M059J (cell line): ENCODE data around the gene PUM1. TPM values are rescaled to one million over a fixed set of nuclear protein-coding genes. Genes with fewer than 3 reads are reported as not detected.
A peak's percentile ranks its signal among the peaks of the same experiment; 100 is the strongest.
"Not testable (repeated sequence)": the region's sequence is repeated elsewhere in the genome, so short reads cannot be mapped to it uniquely, and the experiment has no call there.

ENCODE experiments used
- DNase-seq: peaks from one replicate; pipeline ENCODE4 v3.0.0-alpha.2; 2012; ENCODE audit warnings: low read depth
- total RNA-seq: library from RNA; depleted of rRNA; stranded (reverse); fragments of >200 nt; shearing (Covaris generic); gene quantifications from 2 replicates; pipeline ENCODE4 v1.2.3, GENCODE V29; 2014

PUM1 gene
- total RNA-seq, 1 experiment from 2014 or later = 60.2 TPM

- DNase-seq = peak; percentile 76
Observed at GRCh38 chr1:30966690-30967369, 98.7 kb downstream of the PUM1 start.

GRCh38 chr1:30965924-30966599 lies 99.5 kb downstream of the PUM1 start:
- no peak for DNase-seq

GRCh38 chr1:30964706-30965105 lies 100.8 kb downstream of the PUM1 start:
- DNase-seq = no peak

DNA sequence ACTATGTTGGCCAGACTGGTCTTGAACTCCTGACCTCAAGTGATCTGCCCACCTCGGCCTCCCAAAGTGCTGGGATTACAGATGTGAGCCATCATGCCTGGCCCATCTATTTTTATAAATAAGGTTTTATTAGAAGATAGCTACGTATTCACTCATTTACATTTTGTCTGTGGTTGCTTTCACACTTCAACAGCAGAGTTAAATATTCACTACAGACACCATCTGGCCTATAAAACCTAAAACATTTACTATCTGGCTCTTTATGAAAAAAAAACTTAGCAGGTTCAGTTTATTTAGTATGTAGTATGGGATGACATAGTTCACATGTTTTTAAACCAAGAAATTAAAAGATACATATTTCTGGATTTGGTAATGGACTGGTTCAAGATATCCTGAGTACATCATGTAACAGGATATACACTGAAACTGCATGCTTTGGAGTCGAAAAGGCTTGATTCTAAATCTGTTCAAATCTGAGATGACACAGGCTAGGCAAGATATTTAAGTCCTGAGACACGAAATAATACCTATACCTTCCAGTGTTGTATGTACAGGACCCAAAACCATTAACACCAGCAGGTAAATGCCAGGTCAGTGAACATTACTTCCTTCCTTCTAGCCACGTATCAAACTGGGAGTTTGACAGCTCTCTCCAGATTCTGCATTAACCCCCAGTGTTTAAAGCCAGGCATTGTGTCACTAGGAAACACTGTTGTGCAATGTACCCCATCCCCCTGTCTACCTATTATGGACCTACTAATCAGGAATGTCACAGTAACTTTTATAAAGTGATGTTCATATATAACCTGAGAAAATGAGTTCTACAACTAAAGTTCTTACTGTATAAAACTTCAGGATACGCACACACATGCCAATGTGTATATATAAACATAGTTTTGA lies 102.7 kb downstream of the PUM1 start:
- DNase-seq = no peak

- no peak for DNase-seq
Observed at GRCh38 chr1:30957560-30958222, 107.8 kb downstream of the PUM1 start.

DNA sequence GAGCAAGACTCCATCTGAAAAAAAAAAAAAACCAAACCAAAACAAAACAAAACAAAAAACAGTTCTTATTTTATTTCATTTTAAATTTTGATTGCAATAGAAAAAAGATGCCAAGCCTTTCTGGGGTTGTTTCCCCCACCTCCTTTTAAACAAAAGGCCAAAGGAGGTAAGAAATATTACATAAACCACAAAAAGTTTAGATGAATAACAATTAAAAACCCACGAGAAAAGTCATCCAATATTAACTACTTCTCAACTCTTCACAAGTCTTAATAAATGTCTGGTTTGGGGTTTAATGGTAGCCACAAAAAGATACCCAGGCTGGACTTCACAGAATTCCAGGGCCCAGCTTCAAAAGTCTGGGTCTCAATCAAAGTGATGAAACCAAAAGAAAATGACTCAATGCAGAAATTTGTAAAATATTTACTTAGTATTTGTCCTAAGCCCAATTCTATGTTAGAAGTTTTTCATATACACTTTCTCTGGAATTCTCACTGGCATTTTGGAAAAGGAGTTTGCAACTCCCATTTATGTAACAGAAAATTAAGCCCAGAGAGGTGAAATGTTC lies 110.0 kb downstream of the PUM1 start:
- peak; percentile 47 for DNase-seq

DNA sequence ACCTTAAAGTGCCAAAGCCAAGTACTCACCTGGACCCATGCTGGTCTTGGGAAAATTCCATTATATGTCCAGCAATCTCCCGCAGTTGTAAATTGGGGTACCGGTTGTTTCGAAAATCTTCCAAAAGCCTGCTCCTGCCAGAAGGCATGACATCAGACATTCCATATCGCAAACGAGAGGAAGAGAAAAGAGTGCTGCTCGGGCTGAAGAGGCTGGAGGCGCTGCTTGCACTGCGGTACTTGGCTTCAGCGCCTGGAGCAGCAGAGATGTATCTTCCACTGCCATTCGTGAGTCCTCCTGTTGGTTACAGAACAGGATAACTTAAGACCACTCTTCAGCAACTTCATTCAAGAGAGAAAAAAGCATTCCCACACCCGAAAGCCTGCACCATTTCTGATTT lies 111.8 kb downstream of the PUM1 start:
- DNase-seq = no peak

- DNase-seq = no peak
Observed at GRCh38 chr1:30952098-30952497, 113.4 kb downstream of the PUM1 start.

DNA sequence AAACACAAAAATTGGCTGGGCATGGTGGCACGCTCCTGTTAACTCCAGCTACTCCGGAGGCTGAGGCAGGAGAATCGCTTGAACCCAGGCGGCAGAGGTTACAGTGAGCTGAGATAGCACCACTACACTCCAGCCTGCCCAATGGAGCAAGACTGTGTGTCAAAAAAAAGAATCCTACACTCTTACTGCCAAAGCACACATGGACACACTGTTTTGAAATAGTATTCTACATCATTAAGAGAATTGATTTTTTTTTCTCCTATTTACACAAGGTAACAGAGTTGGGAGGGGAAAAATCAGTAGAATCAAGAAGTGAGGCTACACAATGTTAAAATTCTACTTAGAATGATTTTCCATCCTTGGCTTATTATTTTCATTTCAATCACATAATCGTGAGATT lies 114.8 kb downstream of the PUM1 start:
- no peak for DNase-seq

- DNase-seq = no peak
Observed at GRCh38 chr1:30950053-30950452, 115.5 kb downstream of the PUM1 start.

DNA sequence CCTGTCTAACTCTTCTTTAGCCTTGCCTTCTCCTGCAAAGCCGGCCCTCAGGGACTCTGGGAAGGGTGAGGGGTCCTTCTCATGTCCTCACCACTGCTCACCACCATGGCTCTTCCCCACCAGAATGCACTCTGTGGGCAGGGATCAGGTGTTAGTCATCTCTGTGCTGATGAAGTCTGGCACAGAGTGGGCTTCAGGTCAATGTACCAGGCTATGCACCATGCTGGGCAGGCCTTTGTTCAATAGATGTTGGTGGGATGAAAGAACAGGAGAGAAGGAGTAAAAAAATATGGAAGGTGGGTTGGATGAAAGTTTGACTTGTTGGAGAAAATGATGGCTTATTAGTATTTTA lies 116.1 kb downstream of the PUM1 start:
- not testable (repeated sequence) for DNase-seq

- DNase-seq = not testable (repeated sequence)
Observed at GRCh38 chr1:30948813-30949486, 116.6 kb downstream of the PUM1 start.

DNA sequence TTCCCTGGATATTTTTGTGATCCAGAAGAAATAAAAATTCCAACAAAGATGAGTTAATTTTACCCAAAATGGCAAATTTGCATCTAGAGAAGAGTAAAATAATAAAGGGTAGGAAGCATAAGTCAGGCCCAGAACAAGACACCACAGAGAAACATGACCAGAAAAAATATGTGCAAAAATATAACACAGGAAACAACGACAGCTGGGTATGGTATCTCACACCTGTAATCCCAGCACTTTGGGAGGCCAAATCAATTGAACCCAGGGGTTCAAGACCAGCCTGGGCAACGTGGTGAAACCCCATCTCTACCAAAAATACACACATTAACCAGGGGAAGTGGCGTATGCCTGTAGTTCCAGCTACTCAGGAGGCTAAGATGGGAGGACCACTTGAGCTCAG lies 117.2 kb downstream of the PUM1 start:
- DNase-seq = no peak

GRCh38 chr1:30947212-30947611 lies 118.3 kb downstream of the PUM1 start:
- DNase-seq = no peak

- DNase-seq = no peak
Observed at GRCh38 chr1:30942326-30942963, 123.1 kb downstream of the PUM1 start.

- DNase-seq = no peak
Observed at GRCh38 chr1:30940541-30940940, 125.0 kb downstream of the PUM1 start.

- DNase-seq = no peak
Observed at GRCh38 chr1:30936541-30937171, 128.9 kb downstream of the PUM1 start.

DNA sequence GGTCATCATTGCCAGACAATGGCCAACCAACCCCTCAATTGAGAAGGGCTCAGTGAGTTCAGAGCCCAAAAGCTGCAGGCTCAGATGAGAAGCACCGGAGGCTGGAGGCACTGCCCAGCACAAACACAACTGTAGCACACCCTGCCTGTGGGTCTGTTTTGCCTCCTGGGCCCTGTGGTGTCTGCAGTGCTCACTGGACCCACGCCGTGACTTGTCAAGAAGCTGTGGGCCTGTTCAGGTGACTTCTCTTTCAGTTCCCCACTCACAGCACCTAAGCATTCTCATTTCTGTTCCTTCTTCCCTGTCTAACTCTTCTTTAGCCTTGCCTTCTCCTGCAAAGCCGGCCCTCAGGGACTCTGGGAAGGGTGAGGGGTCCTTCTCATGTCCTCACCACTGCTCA lies 129.8 kb downstream of the PUM1 start:
- not testable (repeated sequence) for DNase-seq

DNA sequence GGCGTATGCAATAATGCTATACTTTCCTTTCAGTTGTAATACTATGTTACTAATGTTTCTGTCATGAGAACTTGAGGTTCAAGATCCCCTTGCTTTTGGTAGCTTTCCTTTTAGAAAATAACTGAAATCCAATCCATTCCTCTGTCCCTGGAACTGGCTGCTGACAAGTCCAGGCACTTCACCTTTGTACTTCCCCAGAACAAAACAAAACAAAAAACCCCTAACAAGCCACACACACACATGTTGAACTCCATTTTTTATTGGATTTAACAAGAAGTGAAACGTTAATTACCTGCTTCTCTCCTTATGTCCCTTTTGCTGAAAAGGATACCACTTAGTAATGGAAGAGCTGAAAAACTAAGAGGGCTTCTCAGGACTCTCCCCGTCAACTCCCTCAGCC lies 130.9 kb downstream of the PUM1 start:
- DNase-seq = no peak

- peak; percentile 56 for DNase-seq
Observed at GRCh38 chr1:30933874-30934252, 131.7 kb downstream of the PUM1 start.
